Measurements from ENCODE around the gene IFNA14. TPM values are rescaled to one million over a fixed set of nuclear protein-coding genes. Genes with fewer than 3 reads are reported as not detected.

IFNA14 gene
- total and polyA plus RNA-seq, 9 donors = not detected

DNA sequence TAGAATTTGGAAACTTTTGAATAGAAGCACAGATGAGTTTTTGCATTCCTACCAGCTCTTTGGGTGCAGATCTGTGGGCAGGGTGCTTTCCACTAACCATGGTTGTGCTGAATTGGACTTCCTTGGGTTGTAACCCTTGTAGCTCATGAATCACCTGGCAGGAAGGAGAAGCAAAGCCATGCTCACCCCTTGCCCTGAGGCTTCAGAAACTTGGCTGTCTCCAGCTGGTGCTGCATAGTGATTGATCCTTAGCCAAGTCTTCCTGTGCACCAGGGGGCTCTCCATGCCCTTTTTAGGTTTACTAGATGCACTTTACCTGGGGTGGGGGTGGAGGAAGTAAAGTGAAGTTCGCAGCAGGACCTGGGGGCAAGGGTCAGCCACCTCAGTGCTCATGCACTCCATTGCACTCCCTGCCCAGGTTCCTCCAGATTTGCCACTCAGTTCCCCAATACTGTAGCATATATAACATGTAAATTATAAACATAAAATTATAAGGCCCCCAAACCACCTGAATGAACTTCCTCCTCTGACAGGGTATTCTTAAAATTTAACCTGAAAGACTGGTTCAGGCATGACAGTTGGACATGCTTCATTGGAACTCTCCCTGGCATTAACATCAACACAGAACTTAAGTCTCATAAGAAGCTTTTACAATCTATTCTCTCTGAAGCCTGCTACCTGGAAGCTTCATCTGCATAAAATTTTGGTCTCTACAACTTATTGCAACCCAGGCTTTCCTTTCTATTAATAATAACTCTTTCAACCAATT, 25.8 kb upstream of the IFNA14 start:
- no peaks in the 10 kb centered on the region for H3K9me3 ChIP-seq
- no peak for DNase-seq
- 18 to 58% (median 50%) methylated on average over 1 of the region's 1 CpG for WGBS, 3 donors
- no peaks in the 10 kb centered on the region for H3K4me1 ChIP-seq (ENCODE audit: insufficient read depth)
- intact Hi-C loops (cut with DNase I) = no loop called here
- no peak for TF ChIP-seq POLR2A (IDR thresholded peaks at IDR 0.05)
- no peak for TF ChIP-seq EP300 (IDR thresholded peaks at IDR 0.05)
- TF ChIP-seq, protein P1, sequence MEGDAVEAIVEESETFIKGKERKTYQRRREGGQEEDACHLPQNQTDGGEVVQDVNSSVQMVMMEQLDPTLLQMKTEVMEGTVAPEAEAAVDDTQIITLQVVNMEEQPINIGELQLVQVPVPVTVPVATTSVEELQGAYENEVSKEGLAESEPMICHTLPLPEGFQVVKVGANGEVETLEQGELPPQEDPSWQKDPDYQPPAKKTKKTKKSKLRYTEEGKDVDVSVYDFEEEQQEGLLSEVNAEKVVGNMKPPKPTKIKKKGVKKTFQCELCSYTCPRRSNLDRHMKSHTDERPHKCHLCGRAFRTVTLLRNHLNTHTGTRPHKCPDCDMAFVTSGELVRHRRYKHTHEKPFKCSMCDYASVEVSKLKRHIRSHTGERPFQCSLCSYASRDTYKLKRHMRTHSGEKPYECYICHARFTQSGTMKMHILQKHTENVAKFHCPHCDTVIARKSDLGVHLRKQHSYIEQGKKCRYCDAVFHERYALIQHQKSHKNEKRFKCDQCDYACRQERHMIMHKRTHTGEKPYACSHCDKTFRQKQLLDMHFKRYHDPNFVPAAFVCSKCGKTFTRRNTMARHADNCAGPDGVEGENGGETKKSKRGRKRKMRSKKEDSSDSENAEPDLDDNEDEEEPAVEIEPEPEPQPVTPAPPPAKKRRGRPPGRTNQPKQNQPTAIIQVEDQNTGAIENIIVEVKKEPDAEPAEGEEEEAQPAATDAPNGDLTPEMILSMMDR (IDR thresholded peaks at IDR 0.05) = no peak
- no peak overlapping the region for H3K27ac ChIP-seq
- no peaks in the 10 kb centered on the region for H3K27me3 ChIP-seq
- H3K36me3 ChIP-seq = no peaks in the 10 kb centered on the region
- H3K4me3 ChIP-seq = no peak overlapping the region

GRCh38 chr9:21255538-21256212, 15.9 kb upstream of the IFNA14 start:
- WGBS, 3 donors = 65 to 78% (median 68%) methylated on average over 5 of the region's 5 CpGs
- intact Hi-C loops (cut with DNase I) = no loop called here

DNA sequence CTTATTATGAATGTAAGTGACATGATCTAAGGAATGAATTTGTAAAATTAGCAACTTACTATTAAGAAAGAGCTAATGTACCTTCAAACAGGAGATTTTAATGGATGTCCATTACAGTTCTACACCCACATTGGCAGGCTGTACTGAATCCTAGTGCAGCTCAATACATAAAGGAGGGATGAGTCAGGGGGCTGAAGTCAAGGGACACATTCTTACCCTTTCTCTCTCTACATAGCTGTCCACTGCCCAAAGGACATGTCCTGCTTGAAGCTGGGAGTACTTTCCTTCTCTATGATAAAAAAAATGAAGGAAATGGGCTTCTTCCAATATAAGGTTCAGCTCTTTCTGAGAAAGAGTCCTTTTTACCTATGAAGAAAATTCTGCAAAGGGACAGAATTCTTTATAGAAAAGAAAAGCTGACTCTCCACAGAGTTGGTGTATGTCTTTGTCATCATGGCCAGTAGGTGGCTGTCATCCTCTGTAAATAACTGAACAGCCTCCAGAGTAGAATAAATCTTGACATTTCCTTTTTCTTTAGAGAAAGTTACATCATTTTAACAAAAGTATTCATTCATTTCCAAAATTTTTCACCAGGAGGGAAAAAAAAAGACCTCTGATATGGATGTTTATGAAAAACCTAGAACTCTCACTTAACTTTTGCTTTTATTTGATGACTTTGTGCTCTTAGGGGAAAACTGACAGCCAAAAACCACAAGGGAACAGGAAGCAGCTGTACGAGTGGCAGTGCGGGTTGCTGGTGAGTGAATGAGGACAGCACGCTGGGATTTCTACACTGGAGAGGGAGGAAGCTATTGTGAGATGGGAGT, 13.1 kb upstream of the IFNA14 start:
- Histone ChIP-seq H3K27me3 (no peaks in the 10 kb centered on the region), H3K36me3 (no peaks in the 10 kb centered on the region), H3K27ac (no peak overlapping the region), H3K9me3 (no peaks in the 10 kb centered on the region), H3K4me1 (ENCODE audit: insufficient read depth) (no peaks in the 10 kb centered on the region), H3K4me3 (no peak overlapping the region)
- intact Hi-C loops (cut with DNase I) = no loop called here
- TF ChIP-seq, protein P1 (IDR thresholded peaks at IDR 0.05) = no peak
- TF ChIP-seq POLR2A (IDR thresholded peaks at IDR 0.05) (no peak), EP300 (IDR thresholded peaks at IDR 0.05) (no peak)
- DNase-seq = no peak
- 0 to 4% (median 1%) methylated on average over 3 of the region's 3 CpGs for WGBS, 3 donors

More at GRCh38 chr9:21255538-21256212, 15.9 kb upstream of the IFNA14 start:
- no peaks in the 10 kb centered on the region for H3K27me3 ChIP-seq
- TF ChIP-seq, protein P1 (IDR thresholded peaks at IDR 0.05) = no peak
- no peak for TF ChIP-seq POLR2A (IDR thresholded peaks at IDR 0.05)
- no peaks in the 10 kb centered on the region for H3K9me3 ChIP-seq
- no peaks in the 10 kb centered on the region for H3K36me3 ChIP-seq
- H3K27ac ChIP-seq = no peak overlapping the region
- no peaks in the 10 kb centered on the region for H3K4me1 ChIP-seq (ENCODE audit: insufficient read depth)
- DNase-seq = no peak
- no peak overlapping the region for H3K4me3 ChIP-seq

DNA sequence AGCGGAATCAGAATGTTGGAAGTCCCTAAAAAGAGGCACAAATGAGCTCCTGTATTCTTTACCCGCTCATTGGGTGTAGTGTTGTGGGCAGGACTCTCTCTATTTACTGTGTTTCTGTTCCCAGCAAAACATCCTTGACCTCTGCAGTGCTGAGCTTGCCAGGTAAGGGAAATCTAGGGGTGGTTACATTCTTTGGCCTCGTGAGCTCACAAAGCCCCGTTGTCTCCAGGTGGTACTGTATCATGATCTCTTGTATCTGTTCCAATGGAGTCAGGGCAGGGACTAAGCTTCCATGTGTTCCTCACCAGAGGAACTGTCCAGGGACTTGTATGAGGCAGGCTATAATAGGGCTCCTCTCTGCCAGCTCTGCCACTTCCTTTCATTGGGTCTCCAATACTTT, 11.8 kb upstream of the IFNA14 start:
- DNase-seq = no peak
- Histone ChIP-seq H3K4me1 (ENCODE audit: insufficient read depth) (no peaks in the 10 kb centered on the region), H3K27ac (no peak overlapping the region), H3K4me3 (no peak overlapping the region), H3K9me3 (no peaks in the 10 kb centered on the region), H3K27me3 (no peaks in the 10 kb centered on the region), H3K36me3 (no peaks in the 10 kb centered on the region)
- intact Hi-C loops (cut with DNase I) = no loop called here
- WGBS, 3 donors = 43 to 52% (median 50%) methylated on average over 4 of the region's 4 CpGs
- TF ChIP-seq, protein P1 (IDR thresholded peaks at IDR 0.05) = no peak
- TF ChIP-seq EP300 (IDR thresholded peaks at IDR 0.05) (no peak), POLR2A (IDR thresholded peaks at IDR 0.05) (no peak)
